Mesothelial cell of epicardium (in vitro differentiated cells): ENCODE data around the gene ZNF791. TPM values are rescaled to one million over a fixed set of nuclear protein-coding genes. Genes with fewer than 3 reads are reported as not detected.
"Not testable (repeated sequence)": the region's sequence is repeated elsewhere in the genome, so short reads cannot be mapped to it uniquely, and the experiment has no call there.

Source experiments
- DNase-seq, 2 experiments: peaks; one replicate each; pipeline ENCODE4 v3.0.0; 2021; ENCODE audit warnings: low spot score in 2 of 2; ENCODE audit not compliant: unreplicated experiment in 2 of 2
- H3K27ac Mint-ChIP-seq: 2 replicates; pipeline ENCODE4 v1.8.0; 2021; ENCODE audit warnings: mixed read lengths
- H3K27me3 Mint-ChIP-seq: 2 replicates; pipeline ENCODE4 v1.8.0; 2021; ENCODE audit warnings: low read depth, mixed read lengths
- H3K36me3 Mint-ChIP-seq: 2 replicates; pipeline ENCODE4 v1.8.0; 2021; ENCODE audit warnings: mixed read lengths
- H3K4me1 Mint-ChIP-seq: 2 replicates; pipeline ENCODE4 v1.8.0; 2021; ENCODE audit warnings: mixed read lengths
- H3K4me3 Mint-ChIP-seq: 2 replicates; pipeline ENCODE4 v1.8.0; 2021; ENCODE audit warnings: mild to moderate bottlenecking, moderate library complexity, mixed read lengths
- H3K9me3 Mint-ChIP-seq: 2 replicates; pipeline ENCODE4 v1.8.0; 2021; ENCODE audit warnings: mixed read lengths
- CTCF ChIP-seq: fragments of 200-600 bp; sonication (generic); IDR thresholded peaks from one replicate; pipeline ENCODE4 v1.5.0; 2021; ENCODE audit warnings: antibody characterized with exemption; ENCODE audit not compliant: unreplicated experiment
- total RNA-seq: library from RNA; stranded (reverse); gene quantifications from 3 replicates; pipeline ENCODE4 v1.2.1, GENCODE V29; 2021

ZNF791 gene
- total RNA-seq, 1 donor from 2014 or later: 27.0 TPM

GRCh38 chr19:12638611-12639182 is 28.0 kb downstream of the ZNF791 start:
- Mint-ChIP-seq H3K4me1 (peaks cover 4% of the 10 kb centered on the region), H3K36me3 (no peaks in the 10 kb centered on the region), H3K9me3 (no peaks in the 10 kb centered on the region), H3K4me3 (no peak overlapping the region), H3K27ac (no peak overlapping the region), H3K27me3 (no peaks in the 10 kb centered on the region)
- TF ChIP-seq CTCF: no peak
- DNase-seq: no peak

- Mint-ChIP-seq H3K36me3 (no peaks in the 10 kb centered on the region), H3K4me1 (peaks cover 4% of the 10 kb centered on the region), H3K27ac (no peak overlapping the region), H3K27me3 (no peaks in the 10 kb centered on the region), H3K4me3 (peak overlapping the region; percentile 41), H3K9me3 (no peaks in the 10 kb centered on the region)
- DNase-seq: peak in 1 of 2 experiments; percentile 73
- peak; percentile 71 for TF ChIP-seq CTCF
These were observed 29.3 kb downstream of the ZNF791 start for GRCh38 chr19:12639901-12640613.

- H3K27me3 Mint-ChIP-seq: no peaks in the 10 kb centered on the region
- H3K27ac Mint-ChIP-seq: no peak overlapping the region
- no peak overlapping the region for H3K4me3 Mint-ChIP-seq
- DNase-seq: no peak
- H3K9me3 Mint-ChIP-seq: no peaks in the 10 kb centered on the region
- H3K4me1 Mint-ChIP-seq: peaks cover 4% of the 10 kb centered on the region
- no peak for TF ChIP-seq CTCF
- peaks cover 3% of the 10 kb centered on the region for H3K36me3 Mint-ChIP-seq
These were observed 30.7 kb downstream of the ZNF791 start for GRCh38 chr19:12641456-12641855.

- Mint-ChIP-seq H3K27ac (no peak overlapping the region), H3K4me3 (no peak overlapping the region), H3K36me3 (peaks cover 3% of the 10 kb centered on the region)
These were observed 31.8 kb downstream of the ZNF791 start for GRCh38 chr19:12642506-12642905.

GRCh38 chr19:12643716-12644115 is 33.0 kb downstream of the ZNF791 start:
- not testable (repeated sequence) for H3K9me3 Mint-ChIP-seq, H3K27ac Mint-ChIP-seq, H3K4me3 Mint-ChIP-seq, H3K27me3 Mint-ChIP-seq, DNase-seq, H3K4me1 Mint-ChIP-seq, H3K36me3 Mint-ChIP-seq

More at GRCh38 chr19:12642506-12642905, 31.8 kb downstream of the ZNF791 start:
- Mint-ChIP-seq H3K9me3 (no peaks in the 10 kb centered on the region), H3K27me3 (no peaks in the 10 kb centered on the region), H3K4me1 (peaks cover 4% of the 10 kb centered on the region)
- TF ChIP-seq CTCF: no peak
- DNase-seq: no peak

GRCh38 chr19:12646551-12646950 is 35.8 kb downstream of the ZNF791 start:
- Mint-ChIP-seq H3K4me3 (no peak overlapping the region), H3K4me1 (no peaks in the 10 kb centered on the region), H3K27ac (no peak overlapping the region), H3K27me3 (no peaks in the 10 kb centered on the region), H3K9me3 (no peaks in the 10 kb centered on the region), H3K36me3 (peaks cover 11% of the 10 kb centered on the region)
- TF ChIP-seq CTCF: no peak
- no peak for DNase-seq
